ENCODE measurements around the gene C11orf68.

GRCh38 chr11:65873318-65874156 lies 45.3 kb downstream of the C11orf68 start:
- TF ChIP-seq EP300 (IDR thresholded peaks at IDR 0.05; ENCODE audit: borderline replicate concordance in 1 of 2, low read depth in 2 of 2, low read length in 2 of 2) (no peak), BRCA1 (IDR thresholded peaks at IDR 0.05; ENCODE audit: low read depth, low read length) (no peak), EZH2 (IDR thresholded peaks at IDR 0.05; ENCODE audit: low read depth, low read length, severe bottlenecking) (no peak), GABPA (IDR thresholded peaks at IDR 0.05; ENCODE audit: borderline replicate concordance, insufficient read depth, low read length) (no peak), RBBP5 (IDR thresholded peaks at IDR 0.05; ENCODE audit: borderline replicate concordance, low read depth, low read length) (peak; percentile 66), CTCF (IDR thresholded peaks at IDR 0.05; ENCODE audit: control extremely low read depth in 1 of 3, insufficient read depth in 1 of 3, low read depth in 1 of 3, low read length in 3 of 3) (no peak), CEBPB (IDR thresholded peaks at IDR 0.05; ENCODE audit: low read depth, low read length) (no peak), CREB1 (IDR thresholded peaks at IDR 0.05) (peak; percentile 64), TCF12 (IDR thresholded peaks at IDR 0.05; ENCODE audit: low read depth, low read length) (no peak), TAF1 (IDR thresholded peaks at IDR 0.05; ENCODE audit: low read depth, low read length) (0 out of 2 replicates have a peak, but pooled peaks have one; percentile 48), KDM1A (IDR thresholded peaks at IDR 0.05; ENCODE audit: borderline replicate concordance, low read length) (peak; percentile 39; the same call in 1 of the 2 replicates), SIN3A (conservative IDR thresholded peaks at IDR 0.05 in 1 of 2, IDR thresholded peaks at IDR 0.05 in 1 of 2; ENCODE audit: low read depth in 1 of 2, low read length in 2 of 2) (0 out of 4 replicates have a peak, but pooled peaks have one; percentile 16 to 44), YY1 (IDR thresholded peaks at IDR 0.05; ENCODE audit: low read depth, low read length) (no peak)
